Eye (tissue), 1 donor: ENCODE measurements around the gene MLPH.
A peak's percentile ranks its signal among the peaks of the same experiment; 100 is the strongest.

Experiments
- DNase-seq: peaks from one replicate; pipeline ENCODE4 v3.0.0-alpha.2; 2015

Gene MLPH, protein sequence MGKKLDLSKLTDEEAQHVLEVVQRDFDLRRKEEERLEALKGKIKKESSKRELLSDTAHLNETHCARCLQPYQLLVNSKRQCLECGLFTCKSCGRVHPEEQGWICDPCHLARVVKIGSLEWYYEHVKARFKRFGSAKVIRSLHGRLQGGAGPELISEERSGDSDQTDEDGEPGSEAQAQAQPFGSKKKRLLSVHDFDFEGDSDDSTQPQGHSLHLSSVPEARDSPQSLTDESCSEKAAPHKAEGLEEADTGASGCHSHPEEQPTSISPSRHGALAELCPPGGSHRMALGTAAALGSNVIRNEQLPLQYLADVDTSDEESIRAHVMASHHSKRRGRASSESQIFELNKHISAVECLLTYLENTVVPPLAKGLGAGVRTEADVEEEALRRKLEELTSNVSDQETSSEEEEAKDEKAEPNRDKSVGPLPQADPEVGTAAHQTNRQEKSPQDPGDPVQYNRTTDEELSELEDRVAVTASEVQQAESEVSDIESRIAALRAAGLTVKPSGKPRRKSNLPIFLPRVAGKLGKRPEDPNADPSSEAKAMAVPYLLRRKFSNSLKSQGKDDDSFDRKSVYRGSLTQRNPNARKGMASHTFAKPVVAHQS

DNA sequence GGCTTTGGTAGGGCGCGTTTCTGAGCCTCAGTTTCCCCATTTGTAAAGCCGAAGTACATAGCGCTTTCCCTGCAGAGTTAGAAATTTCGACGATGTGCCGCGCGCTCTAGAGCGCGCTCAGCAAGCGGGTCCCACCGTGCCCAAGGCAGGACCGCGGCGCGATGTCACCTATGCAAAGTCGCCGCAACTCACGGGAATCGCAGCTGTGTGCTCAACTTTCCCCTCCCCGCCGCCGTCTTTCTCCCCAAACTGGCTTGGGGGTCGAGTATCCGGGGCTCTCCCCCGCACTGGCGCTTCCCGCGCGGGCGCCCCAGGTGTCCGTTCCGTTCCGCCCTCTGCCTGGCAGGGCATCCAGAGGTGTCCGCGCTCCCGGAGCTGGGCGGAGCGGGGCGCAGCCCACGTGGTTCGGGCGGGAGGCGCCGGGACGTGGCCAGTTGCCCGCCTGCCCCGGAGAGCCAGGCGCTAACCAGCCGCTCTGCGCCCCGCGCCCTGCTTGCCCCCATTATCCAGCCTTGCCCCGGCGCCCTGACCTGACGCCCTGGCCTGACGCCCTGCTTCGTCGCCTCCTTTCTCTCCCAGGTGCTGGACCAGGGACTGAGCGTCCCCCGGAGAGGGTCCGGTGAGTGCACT is at the start of gene MLPH:
Gene MLPH, plus strand, starts transcription at position 433 of the 630 bp plus-strand sequence. CDS start 6,176 bp downstream, outside the sequence.
- DNase-seq = peak; percentile 35

DNA sequence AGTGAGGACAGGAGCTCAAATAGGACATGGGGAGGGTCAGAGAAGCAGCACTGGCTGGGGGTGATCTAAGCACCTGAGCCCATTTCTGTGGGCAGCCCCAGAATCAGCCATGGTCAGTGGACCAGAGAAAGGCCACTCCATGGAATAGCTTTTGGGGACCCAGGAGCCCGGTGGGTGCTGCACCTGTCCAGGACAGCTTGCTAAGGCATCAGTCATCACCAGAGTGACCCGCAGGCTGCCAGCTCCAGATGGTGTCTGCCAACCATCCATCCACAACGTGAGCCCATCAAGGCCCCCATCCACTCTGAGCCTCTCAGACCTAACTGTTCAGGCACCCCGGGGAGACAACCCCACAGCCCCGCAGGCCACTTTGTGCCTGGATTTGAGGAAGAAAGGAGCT is 49.5 kb upstream of the MLPH start:
- no peak for DNase-seq

DNA sequence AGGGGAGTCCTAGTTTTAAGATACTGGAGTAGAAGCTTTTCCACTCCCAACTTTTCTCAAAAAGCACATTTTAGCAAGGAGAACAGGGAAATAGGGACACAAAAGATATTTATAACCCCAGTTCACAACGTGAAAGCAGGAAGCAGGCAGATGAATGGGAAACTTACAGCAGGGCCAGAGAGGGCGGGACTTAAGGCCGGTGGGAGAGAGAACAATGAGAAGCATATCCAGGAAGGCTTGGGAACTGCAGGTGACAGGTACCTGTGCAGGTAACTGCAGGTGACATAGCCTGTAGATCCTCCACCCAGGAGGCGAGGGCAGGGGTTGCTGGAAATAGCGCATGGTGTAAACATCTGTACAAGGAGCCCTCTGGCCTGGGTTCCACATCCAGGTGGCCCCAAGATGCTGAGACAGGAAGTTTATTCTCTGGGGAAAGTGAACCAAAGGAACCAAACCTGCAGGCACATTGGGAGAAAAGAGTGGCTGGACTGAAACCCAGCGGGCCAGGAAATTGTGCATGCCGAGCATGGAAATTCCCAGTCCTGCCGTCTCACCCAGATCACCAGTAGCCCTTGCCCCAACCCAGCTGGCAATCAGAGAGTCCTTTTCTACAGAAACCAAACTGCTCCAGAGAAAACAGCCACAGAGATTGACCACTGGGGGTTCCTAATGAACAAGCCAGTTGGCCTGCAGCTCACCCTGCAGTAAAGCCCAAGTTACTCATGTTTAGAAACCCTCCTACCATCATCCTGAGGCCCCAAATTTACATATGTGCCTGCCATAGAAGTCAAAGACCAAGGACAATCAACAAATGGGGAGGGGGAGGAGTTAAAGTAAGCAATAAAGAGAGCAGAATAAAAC is 48.7 kb upstream of the MLPH start:
- DNase-seq = no peak

DNA sequence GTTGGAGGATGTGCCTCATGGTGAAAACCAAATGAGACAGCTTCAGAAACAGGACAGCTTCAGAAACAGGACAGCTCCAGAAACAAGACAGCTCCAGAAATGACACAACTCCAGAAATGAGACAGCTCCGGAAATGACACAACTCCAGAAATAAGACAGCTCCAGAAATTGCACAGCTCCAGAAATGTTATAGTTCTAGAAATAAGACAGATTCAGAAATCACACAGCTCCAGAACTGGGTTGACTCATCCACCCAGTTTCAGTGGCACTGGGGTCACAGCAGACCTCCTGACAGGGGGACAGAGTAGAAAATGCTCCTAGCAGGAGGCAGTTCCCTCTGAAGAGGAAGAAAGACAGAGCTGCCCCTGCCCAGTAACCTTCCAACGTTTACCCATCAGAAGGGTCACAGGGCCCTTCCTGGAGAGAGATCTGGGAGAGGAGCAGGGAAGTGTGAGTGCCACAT is 46.2 kb upstream of the MLPH start:
- no peak for DNase-seq

DNA sequence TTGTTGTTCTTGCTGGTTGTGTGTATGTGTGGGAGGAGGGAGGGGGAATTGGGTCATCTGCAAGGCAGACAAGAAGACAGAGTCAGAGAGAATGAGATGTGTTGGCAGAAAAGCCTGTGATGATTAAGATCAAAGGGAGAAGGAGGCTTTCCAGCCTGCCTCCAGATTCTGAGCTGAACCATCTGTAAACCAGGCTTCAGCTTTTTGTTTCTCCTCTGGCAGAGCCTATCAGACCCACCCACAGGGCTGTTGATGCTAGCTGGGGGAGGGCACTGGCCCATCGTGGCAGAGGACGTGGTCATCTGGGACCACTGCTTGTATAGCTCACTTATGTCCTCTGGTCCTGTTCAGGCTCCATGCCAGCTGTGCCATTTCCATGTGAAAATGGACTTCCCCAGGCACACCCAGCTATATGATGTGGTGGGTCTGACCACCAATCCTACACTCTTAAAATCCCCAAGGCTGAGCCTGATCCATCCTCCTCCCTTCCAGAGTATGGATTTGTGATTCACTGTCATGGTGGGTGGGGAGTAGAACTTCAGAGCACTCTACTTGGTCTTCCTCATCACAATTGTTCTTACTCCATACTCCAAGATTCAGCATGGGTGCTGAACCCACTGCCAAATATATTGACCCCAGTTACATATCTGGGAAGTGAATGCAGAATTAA is 45.3 kb upstream of the MLPH start:
- peak; percentile 51 for DNase-seq

DNA sequence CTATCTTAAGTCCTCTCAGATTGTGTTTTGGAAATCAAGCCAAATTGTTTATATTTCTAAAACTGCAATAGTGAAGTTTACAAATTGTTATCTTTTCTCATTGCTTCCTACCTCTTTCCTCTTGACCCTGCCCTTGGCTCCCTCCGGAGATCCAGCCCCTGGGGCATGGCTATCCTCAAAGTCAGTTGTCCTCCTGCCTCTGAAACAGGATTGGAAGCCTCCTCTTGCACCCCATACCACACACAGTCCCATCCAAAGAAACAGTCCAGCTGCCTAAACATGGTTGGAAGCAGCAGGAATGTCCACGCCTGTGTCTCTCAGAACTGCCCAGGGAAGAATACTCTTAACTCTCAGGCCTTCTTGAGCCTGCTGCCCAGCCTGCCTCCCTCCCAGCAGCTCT is 43.0 kb upstream of the MLPH start:
- no peak for DNase-seq

DNA sequence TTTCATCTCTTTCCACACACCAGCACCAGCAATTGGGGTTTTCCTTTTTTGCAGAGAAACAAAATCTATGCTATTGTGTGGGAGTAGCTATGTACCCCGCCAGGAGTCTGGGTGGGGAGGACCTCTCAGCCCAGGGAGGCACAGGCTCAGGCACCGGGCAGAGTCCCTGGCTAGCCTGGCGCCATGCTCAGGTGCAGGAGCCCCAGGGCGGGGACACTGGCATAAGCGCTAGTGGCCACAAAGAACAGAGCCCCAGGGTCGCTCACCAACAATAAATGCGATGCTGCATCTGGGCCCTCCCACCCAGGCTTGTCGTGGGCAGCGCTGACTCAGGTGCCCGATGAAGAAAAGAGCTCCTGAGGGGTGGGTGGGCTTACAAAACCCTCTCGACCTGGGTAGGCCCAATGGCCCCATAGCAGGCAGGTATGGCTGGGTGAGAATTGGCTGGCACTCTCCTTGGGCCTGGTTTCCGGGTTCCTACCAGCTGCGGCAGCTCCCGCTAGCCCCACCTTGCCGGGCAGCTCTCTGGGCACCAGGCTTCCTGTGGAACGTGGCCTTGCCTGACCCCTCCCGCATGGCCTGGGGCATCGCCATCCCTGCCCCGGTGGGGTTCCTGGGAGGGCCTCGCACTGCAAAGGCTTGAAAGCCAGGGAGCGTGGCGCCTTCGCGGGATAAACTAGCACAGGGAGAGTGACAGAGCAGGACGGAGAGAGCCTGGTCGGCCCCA is 41.3 kb upstream of the MLPH start:
- no peak for DNase-seq

DNA sequence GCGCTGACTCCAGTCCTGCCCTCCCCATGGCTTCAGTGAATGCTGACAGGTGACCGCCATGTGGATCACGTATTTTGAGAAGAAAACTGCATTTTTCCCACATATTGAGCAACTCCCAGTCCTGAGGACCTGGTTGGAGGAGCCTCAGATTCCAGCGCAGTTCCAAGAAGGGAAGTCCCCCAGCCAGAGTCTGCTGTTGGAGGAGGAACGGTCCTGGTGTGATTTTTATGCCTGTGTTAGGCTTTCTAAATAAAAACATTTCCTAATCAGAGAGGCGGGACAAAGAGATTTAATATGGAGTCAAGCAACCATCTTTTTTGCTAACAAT is 40.7 kb upstream of the MLPH start:
- DNase-seq = no peak

DNA sequence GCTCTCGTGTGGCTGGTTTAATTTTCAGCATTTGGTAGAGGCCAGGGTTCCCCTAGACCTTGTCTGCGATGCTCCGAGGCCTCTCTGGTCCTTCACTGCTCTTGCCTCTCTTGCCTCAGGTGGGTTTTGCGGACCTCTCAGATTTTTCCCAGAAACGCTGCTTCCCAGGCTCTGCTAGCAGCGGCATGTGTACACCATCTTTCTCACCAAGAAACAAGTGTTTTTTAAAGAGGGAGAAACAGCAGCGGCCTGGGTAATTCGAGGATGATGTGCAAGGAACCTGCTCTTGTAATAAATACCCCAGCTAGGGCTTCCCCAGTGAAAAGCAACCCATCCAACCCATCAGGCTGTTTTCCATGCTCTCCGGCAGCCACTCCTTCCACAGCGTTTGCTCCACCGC is 39.6 kb upstream of the MLPH start:
- DNase-seq = no peak

DNA sequence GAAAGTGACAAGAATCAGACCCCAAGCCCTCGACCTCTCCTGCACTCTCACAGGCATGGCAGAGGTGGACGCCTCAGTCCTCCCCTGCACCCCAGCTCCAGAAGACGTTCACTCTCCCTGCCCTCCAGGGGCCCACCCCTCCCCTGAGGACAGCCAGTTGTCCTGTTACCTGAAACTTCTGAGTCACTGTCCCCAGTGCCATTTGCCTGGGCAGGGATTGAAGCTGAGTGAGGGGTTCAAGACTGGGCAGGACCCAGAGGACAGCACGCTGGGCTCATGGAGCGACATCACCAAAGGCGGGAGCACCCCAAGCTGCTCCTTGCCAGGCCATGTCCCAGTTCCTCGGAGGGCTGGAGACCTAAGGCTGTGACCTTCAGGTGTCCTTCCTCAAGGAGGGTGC is 38.9 kb upstream of the MLPH start:
- no peak for DNase-seq

DNA sequence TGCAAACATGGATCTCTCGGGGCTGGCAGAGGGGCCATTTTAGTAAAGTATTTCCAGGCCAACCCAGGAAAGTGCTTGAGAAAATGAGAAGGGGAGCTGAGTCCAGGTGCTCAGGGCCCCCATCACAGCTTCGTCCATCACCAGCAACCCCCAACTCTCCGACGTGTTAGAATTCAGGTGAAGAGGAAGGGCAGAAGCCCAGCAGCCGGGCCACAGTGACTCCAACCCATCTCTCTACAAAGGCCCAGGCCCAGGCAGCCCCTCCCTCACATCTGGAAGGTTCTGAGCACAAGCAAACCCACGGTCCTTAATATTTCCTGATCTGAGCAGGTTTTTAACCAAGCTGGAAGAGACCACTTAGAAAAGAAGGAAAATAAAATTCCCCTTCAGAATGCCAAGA is 38.4 kb upstream of the MLPH start:
- DNase-seq = no peak

DNA sequence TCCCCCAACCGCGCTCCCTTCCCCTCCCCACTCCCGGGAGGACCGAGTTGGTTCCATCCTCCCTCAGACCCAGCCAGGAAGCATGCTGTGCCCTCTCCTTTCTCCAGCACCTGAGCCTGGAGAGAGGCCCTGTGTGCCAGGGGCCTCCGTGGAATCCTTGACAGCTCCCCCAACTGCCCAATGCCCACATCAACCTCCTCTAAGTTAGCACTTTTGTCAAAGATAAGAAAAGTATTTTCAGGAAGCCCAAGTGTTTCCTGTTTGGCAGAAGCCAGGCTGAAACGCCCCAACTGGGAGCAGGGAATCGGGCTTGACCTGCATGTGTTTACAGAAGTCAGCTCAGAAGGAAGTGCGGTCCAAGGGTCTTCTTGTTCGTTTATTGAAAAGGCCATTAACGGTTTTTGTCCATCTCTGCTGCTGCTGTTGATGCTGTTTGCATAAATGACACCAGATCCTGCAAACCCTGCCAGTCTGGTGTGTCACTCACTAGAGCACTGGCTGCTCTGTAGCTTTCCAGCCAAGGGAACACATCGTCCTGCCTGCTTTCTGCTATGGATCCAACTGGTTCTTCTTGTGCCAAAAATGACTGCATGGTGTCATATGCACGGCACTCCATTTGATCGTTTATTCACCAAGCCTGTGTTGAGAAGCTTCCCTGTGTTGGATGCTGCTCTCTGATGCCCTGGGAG is 37.7 kb upstream of the MLPH start:
- no peak for DNase-seq

DNA sequence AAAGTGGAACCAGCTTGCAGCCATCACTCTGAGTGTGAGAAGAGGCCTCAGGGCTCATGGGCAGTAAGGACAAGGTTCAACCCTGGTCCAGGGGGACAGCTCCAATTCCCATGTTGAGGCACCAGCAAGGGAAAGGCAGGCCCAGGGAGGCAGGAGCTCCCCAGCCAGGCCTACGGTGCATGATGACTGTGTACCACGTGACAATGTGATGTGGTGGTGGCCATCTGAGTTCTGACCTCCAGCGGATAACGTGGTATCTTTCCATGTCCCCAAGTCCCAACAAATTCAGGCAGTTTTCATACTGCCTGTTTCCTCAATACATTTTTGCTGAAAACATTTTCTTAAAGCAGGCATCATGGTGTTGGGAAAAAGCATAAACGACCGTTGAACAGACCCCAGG is 36.9 kb upstream of the MLPH start:
- DNase-seq = no peak

DNA sequence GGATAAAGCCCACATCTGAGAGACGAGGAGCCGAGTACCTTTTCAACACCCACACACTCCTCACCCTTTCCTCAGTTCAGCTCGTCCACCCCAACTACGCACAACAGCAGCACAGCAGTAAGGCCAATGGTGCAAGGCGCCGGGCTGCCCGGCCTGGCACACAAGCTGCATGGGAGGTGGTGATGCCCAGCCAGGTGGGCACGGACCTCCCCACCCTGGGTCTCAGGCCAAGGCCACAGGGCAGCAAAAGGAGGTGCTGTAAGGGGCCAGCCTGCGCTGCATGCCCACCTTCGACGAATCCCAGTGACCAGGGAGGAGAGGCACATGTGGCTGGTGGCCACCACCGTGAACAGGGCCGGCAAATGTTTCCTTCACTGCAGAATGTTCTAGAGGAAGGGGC is 36.5 kb upstream of the MLPH start:
- no peak for DNase-seq

DNA sequence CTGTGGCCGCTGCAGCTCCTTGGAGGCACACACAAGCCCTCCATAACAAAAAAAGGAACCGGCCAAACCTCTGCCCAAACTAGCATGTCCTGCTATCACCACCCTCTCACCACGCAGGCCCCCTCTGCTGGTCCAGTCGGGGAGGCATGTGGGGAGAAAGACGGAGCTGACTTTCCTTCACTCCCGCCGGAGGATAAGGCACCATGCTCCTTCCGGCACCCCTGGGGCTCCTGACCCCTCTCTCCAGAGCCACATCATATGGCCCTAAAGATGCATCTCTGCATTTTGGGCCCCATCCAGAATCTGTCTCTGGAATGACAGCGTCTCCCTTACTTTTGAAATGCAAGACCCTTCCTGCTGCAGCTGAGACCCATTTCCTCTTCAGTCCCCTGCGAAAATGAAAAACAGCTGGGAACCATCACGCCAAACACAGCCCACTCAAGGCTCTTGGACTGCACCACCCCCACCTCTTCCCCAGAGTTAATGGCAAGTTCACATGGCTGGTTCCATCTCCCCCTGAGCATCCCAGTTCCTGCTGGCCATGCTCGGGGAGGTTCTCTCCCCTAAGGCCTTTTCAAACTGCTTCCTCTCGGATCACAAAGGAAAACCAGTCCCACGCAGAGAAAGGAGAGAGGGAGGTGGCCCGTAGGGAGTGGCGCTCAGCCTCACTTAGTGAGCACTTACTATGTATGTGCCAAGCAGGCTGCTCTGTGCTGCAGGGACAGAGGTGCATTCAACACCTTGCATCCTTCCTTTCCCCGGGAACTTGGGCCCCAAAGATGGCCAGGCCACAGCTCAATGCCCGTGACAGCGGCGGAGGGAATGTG is 35.2 kb upstream of the MLPH start:
- DNase-seq = peak; percentile 60

DNA sequence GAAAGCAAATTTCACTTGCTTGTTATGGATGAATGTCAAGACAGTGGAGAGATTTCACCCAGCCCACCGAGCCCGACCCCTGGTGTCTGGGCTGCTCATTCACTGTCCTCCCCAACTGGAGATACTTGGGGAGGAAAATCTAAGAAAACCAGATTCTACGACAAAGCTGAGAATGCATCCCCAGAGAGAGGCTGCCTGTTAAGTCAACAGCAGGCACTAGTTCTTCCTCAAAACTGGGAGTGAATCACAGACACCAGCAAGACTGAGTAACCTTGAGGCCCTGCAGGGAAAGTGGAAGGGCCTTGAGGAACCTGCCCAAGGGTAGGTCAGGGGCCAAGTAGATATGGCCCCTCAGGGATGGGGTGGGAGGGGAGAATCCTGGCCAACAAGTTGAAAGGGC is 34.2 kb upstream of the MLPH start:
- DNase-seq = no peak

DNA sequence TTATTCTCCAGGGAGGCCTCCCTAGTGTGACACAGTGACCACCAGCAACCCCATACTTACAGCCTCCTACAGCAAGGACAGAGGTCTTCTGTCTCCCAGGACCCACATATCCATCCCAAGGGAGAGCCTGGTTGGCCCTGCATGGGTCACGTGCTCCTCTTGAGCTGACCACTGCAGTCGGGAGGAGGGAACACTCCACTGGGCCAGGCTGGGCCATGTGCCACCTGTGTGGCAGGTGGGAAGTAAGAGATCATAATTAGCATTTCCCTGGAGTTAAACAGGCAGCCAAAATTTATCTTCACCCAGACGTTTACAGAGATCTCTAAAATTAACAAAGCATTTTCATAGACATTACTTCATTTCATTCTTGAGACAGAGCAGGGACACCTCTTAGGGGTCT is 33.4 kb upstream of the MLPH start:
- no peak for DNase-seq

DNA sequence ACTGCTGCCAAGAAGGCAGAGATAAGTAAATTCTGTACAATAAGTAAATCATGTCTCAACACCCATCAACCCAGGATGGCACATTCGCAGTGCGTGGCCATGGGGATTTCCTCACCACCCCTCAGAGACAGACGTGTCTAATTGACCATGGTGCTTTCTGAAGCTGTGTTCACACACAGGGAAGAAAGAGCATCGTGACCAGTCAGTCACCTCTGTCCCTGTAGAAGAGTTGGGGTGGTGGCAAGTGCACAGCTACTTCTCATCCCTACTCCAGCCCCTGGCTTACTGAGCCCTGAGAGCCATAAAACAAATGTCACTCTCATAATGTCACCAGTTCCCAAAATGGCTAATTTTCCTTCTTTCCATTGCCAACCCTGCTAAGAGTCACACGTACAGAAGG is 31.3 kb upstream of the MLPH start:
- no peak for DNase-seq

DNA sequence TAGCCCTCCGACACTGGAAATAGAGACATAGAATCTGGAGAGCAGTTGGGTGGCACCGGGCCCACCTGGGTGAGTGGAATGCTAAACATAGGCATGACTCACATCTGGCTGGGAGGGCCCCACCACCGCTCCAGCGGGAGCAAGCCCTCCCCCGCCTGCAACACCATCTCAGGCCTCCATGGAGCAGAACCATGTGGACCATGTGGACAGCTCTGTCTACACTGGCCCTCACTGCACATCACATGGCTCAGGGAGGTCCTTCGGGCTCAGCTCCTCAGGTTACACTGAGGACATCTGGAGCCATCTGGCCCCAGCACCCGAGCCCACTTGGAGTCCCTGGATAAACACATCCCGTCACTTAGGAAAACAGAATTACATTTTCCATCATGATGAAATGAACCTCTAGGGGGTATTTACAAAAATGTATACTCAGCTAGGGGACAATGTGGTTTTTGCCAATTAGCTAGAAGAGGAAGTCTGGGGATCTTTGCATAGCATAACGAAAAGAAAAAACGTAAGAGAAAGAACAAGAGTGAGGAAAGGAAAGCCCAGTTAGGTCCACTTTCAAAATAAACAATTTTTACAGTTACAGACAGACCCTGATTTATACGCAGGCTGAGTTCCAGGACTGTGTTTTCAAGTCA is 30.7 kb upstream of the MLPH start:
- DNase-seq = peak; percentile 59

DNA sequence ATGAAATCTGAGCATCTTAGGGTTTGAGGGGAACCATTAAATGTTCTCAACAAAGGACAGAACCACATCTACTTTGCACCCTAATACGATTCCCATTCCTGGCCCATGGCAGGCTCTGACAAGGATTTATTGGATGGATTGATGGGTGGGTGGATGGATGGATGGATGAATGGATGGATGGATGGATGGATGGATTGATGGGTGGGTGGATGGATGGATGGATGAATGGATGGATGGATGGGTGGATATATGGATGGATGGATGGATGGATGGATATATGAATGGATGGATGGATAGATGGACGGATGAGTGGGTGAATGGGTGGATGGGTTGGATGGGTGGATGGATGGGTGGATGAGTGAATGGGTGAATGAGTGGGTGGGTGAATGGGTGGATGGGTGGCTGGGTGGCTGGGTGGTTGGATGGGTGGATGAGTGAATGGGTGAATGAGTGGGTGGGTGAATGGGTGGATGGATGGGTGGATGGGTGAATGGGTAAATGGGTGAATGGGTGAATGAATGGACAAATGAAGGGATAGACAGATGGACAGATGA is 29.6 kb upstream of the MLPH start:
- no peak for DNase-seq
